ENCODE measurements around the gene LRRC32.
"Not testable (repeated sequence)": the region's sequence is repeated elsewhere in the genome, so short reads cannot be mapped to it uniquely, and the experiment has no call there.

Gene LRRC32

DNA sequence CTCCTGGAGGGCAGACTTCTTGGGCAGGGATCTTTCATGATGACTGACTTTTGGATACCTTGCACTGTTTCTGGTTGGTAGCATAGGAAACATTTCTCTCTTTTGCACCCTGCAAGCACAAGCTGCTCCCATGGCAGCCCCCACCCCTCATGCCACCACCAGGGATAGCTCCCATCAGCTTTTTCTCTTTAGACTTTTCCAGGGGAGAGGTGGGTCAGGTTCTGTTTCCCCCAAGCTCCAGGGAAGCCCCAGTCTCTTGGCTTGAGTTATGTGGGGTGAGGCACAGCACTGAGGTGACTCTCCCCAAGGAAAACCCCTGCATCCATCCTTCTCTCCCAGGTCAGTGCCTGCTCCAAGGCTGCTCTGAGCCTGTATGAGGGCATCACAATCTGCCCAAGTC, 22.5 kb downstream of the LRRC32 start:
- Histone ChIP-seq H3K4me3 (no peak overlapping the region), H3K27ac (no peak overlapping the region)
- no peak for DNase-seq (ENCODE audit: low spot score)
- TF ChIP-seq, protein P1, sequence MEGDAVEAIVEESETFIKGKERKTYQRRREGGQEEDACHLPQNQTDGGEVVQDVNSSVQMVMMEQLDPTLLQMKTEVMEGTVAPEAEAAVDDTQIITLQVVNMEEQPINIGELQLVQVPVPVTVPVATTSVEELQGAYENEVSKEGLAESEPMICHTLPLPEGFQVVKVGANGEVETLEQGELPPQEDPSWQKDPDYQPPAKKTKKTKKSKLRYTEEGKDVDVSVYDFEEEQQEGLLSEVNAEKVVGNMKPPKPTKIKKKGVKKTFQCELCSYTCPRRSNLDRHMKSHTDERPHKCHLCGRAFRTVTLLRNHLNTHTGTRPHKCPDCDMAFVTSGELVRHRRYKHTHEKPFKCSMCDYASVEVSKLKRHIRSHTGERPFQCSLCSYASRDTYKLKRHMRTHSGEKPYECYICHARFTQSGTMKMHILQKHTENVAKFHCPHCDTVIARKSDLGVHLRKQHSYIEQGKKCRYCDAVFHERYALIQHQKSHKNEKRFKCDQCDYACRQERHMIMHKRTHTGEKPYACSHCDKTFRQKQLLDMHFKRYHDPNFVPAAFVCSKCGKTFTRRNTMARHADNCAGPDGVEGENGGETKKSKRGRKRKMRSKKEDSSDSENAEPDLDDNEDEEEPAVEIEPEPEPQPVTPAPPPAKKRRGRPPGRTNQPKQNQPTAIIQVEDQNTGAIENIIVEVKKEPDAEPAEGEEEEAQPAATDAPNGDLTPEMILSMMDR (IDR thresholded peaks at IDR 0.05) = no peak

DNA sequence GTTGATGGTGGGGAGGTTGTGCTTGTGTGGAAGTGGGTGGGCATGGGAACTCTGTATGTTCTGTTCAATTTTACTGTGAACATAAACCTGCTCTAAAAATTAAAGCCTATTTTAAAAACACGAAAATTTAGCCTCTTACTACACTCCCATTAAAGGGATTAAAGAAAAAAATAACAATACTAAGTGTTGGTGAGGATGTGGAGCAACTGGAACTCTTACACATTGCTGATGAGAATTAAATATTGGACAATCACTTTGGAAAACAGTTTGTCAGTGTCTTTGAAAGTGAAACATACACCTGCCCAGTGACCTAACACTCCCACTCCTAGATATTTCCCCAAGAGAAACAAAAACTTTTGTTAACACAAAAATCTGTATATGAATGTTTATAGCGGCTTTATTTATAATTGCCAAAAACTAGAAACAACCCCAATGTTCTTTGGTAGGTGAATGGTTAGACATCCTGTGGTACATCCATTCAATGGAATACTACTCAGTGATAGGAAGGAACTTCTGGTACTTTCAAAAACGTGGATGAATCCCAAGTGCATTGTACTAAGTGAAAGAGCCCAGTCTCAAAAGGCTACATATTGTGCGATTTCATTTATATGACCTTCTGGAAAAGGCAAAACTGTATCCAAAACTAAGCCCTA, 23.5 kb downstream of the LRRC32 start:
- Histone ChIP-seq H3K27ac (no peak overlapping the region), H3K4me3 (no peak overlapping the region)
- DNase-seq (ENCODE audit: low spot score) = no peak
- TF ChIP-seq, protein P1 (IDR thresholded peaks at IDR 0.05) = no peak

DNA sequence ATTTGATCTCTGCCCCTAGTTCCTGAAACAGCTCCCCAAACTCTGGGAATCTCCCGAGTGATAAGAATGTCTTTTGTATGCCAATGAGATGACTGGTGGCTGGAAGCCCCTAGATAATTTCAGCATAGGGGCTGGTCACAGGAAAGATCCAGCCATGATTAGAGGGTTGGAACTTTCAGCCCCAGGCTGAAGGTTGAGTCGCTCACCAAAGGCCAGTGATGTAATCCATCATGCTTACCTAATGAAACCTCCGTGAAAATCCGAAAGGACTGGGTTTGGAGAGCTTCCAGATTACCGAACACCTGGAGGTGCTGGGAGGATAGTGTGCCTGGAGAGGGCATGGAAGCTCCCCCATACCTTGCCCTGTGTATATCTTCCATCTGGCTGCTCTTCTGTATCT, 26.0 kb downstream of the LRRC32 start:
- no peak overlapping the region for H3K4me3 ChIP-seq
- TF ChIP-seq, protein P1 (IDR thresholded peaks at IDR 0.05) = no peak
- DNase-seq (ENCODE audit: low spot score) = no peak
- no peak overlapping the region for H3K27ac ChIP-seq

DNA sequence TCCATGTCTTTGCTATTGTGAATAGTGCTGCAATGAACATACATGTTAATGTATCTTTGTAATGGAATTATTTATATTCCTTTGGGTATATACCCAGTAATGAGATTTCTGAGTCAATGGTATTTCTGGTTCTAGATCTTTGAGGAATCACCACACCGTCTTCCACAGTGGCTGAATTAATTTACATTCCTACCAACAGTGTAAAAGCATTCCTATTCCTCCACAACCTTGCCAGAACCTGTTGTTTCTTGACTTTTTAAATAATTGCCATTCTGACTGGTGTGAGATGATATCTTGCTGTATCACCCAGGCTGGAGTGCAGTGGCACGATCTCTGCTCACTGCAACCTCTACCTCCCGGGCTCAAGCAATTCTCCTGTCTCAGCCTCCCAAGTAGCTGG, 26.8 kb downstream of the LRRC32 start:
- DNase-seq (ENCODE audit: low spot score); H3K4me3 ChIP-seq; H3K27ac ChIP-seq: not testable (repeated sequence)

DNA sequence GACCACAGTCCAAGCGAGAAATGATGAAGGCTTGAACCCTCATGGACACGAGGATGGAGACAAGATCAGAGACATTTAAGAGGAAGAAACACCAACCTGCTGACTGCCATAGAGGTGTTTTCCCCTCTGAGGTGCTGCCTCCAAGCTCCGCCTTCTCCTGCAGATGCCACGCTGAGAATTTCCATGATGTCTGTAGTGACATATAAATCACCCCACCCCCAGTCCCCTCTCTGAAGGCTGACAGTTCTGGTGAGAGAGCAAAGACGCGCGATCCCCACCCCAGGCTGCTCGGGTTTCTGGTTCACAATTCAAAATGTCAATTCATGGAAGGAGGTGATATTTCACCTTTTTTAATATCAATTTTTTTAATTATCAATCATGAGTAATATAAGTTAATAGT, 28.2 kb downstream of the LRRC32 start:
- no peak for DNase-seq (ENCODE audit: low spot score)
- H3K27ac ChIP-seq = no peak overlapping the region
- no peak overlapping the region for H3K4me3 ChIP-seq
- TF ChIP-seq, protein P1 (IDR thresholded peaks at IDR 0.05) = no peak

DNA sequence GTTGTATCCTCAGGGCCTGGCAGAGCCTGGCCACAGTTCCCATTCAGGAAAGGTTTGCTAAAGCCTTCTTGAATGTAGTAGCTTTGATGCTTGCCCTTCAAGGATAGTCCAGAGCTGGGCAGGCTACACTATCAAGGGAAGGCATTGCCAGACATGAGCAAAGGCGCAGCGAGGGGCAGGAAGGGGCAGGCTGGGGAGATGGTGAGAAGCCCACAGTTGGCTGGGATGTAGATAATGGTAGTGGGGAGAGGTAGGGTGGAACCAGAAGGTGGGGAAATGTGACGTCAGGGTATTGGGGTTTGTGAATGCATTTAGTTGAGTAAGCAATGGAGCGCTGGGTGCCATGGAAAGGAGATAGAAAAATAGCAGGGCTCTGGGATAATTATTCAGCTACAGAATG, 28.6 kb downstream of the LRRC32 start:
- no peak for DNase-seq (ENCODE audit: low spot score)
- TF ChIP-seq, protein P1 (IDR thresholded peaks at IDR 0.05) = no peak
- Histone ChIP-seq H3K4me3 (no peak overlapping the region), H3K27ac (no peak overlapping the region)

DNA sequence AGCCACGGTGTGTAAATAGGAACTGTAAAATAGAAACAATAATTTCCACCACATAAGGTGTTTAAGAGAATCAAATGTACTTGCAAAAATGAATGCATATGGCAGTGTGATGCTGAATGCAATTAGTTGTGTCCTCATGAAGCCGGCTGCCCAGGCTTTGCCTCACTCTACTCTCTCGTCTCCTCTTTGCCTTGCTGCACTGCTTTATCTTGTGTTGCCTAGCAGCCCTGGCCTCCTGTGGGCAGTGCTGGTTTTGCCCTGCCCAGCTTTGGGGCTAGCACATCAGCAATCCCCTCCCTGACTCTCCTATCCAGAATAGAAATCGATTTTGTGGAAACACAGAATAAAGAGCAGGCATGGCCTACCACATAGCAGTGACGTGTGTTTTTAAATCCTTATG, 30.0 kb downstream of the LRRC32 start:
- TF ChIP-seq, protein P1 (IDR thresholded peaks at IDR 0.05) = no peak
- no peak overlapping the region for H3K4me3 ChIP-seq
- DNase-seq (ENCODE audit: low spot score) = no peak
- no peak overlapping the region for H3K27ac ChIP-seq
